ENCODE data around the gene TFF1.
A peak's percentile ranks its signal among the peaks of the same experiment; 100 is the strongest.

The TFF1 gene

GRCh38 chr21:42397746-42398394, 31.5 kb upstream of the TFF1 start:
- DNase-seq, result no peak

GRCh38 chr21:42396799-42397745, 30.7 kb upstream of the TFF1 start:
- DNase-seq, result no peak

- no peak for DNase-seq
Observed at GRCh38 chr21:42395905-42396651, 29.7 kb upstream of the TFF1 start, which contains the start of gene TMPRSS3. TSS of gene TMPRSS3 (minus strand) at chr21:42396052. CDS start at chr21:42395417, 635 bp downstream.

- DNase-seq, result no peak
Observed at GRCh38 chr21:42395302-42395701, 29.0 kb upstream of the TFF1 start.

GRCh38 chr21:42393443-42393950, 27.2 kb upstream of the TFF1 start:
- no peak for DNase-seq

- DNase-seq, result no peak
Observed at GRCh38 chr21:42392731-42393442, 26.6 kb upstream of the TFF1 start.

GRCh38 chr21:42391297-42391696, 25.0 kb upstream of the TFF1 start:
- DNase-seq, result no peak

GRCh38 chr21:42390696-42391095, 24.4 kb upstream of the TFF1 start:
- DNase-seq, result no peak

GRCh38 chr21:42390193-42390592, 23.9 kb upstream of the TFF1 start:
- no peak for DNase-seq

GRCh38 chr21:42389449-42389835, 23.1 kb upstream of the TFF1 start:
- DNase-seq, result no peak

GRCh38 chr21:42388740-42389448, 22.6 kb upstream of the TFF1 start:
- no peak for DNase-seq

GRCh38 chr21:42387843-42388340, 21.6 kb upstream of the TFF1 start:
- no peak for DNase-seq

- DNase-seq, result peak; percentile 75
Observed at GRCh38 chr21:42387164-42387563, 20.8 kb upstream of the TFF1 start.

- no peak for DNase-seq
Observed at GRCh38 chr21:42386034-42386591, 19.8 kb upstream of the TFF1 start.

- no peak for DNase-seq
Observed at GRCh38 chr21:42385619-42386018, 19.3 kb upstream of the TFF1 start.

- DNase-seq, result no peak
Observed at GRCh38 chr21:42384989-42385388, 18.7 kb upstream of the TFF1 start.

GRCh38 chr21:42384156-42384945, 18.0 kb upstream of the TFF1 start:
- DNase-seq, result no peak

- no peak for DNase-seq
Observed at GRCh38 chr21:42383331-42383730, 17.0 kb upstream of the TFF1 start.

GRCh38 chr21:42382915-42383314, 16.6 kb upstream of the TFF1 start:
- no peak for DNase-seq

GRCh38 chr21:42381347-42381984, 15.1 kb upstream of the TFF1 start:
- DNase-seq, result no peak
